ENCODE results near the gene DCTN5. TPM values are rescaled to one million over a fixed set of nuclear protein-coding genes. Genes with fewer than 3 reads are reported as not detected.
"Not testable (repeated sequence)": the region's sequence is repeated elsewhere in the genome, so short reads cannot be mapped to it uniquely, and the experiment has no call there.

The DCTN5 gene
- total RNA-seq, 1 donor from 2014 or later, result 102 TPM

- intact Hi-C loops (cut with micrococcal nuclease), result no loop called here
- H3K4me1 Mint-ChIP-seq (ENCODE audit: low read depth), result peaks cover 11% of the 10 kb centered on the region
- no peak for DNase-seq (ENCODE audit: low spot score)
- no peak overlapping the region for H3K4me3 Mint-ChIP-seq
- no peak overlapping the region for H3K27ac Mint-ChIP-seq
- no peaks in the 10 kb centered on the region for H3K9me3 Mint-ChIP-seq
- H3K27me3 Mint-ChIP-seq (ENCODE audit: insufficient read depth), result no peaks in the 10 kb centered on the region
- peaks cover 22% of the 10 kb centered on the region for H3K36me3 Mint-ChIP-seq (ENCODE audit: low read depth)
These were observed 11.8 kb upstream of the DCTN5 start for GRCh38 chr16:23629516-23629915.

DNA sequence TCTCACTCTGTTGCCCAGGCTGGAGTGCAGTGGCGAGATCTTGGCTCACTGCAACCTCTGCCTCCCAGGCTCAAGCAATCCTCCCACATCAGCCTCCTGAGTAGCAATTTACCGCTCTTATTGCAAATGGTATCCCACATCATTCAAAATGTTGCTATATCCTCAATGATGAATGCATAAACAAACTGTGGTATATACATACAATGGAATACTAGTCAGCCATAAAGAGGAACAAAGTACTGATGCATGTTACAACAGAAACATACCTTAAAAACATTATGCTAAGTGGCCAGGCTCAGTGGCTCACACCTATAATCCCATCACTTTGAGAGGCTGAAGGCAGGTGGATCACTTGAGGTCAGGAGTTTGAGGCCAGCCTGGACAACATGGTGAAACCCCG lies 9.4 kb upstream of the DCTN5 start:
- H3K27me3 Mint-ChIP-seq (ENCODE audit: insufficient read depth); H3K27ac Mint-ChIP-seq; intact Hi-C loops (cut with micrococcal nuclease); H3K9me3 Mint-ChIP-seq; DNase-seq (ENCODE audit: low spot score); H3K4me3 Mint-ChIP-seq: not testable (repeated sequence)
- Mint-ChIP-seq H3K4me1 (ENCODE audit: low read depth) (peaks cover 16% of the 10 kb centered on the region), H3K36me3 (ENCODE audit: low read depth) (peaks cover 26% of the 10 kb centered on the region)

- H3K9me3 Mint-ChIP-seq, result no peaks in the 10 kb centered on the region
- intact Hi-C loops (cut with micrococcal nuclease), result no loop called here
- no peak for DNase-seq (ENCODE audit: low spot score)
- H3K36me3 Mint-ChIP-seq (ENCODE audit: low read depth), result peaks cover 25% of the 10 kb centered on the region
- no peak overlapping the region for H3K4me3 Mint-ChIP-seq
- H3K27me3 Mint-ChIP-seq (ENCODE audit: insufficient read depth), result no peaks in the 10 kb centered on the region
- no peak overlapping the region for H3K27ac Mint-ChIP-seq
- H3K4me1 Mint-ChIP-seq (ENCODE audit: low read depth), result peaks cover 12% of the 10 kb centered on the region
These were observed 6.7 kb upstream of the DCTN5 start for GRCh38 chr16:23634461-23635036.

DNA sequence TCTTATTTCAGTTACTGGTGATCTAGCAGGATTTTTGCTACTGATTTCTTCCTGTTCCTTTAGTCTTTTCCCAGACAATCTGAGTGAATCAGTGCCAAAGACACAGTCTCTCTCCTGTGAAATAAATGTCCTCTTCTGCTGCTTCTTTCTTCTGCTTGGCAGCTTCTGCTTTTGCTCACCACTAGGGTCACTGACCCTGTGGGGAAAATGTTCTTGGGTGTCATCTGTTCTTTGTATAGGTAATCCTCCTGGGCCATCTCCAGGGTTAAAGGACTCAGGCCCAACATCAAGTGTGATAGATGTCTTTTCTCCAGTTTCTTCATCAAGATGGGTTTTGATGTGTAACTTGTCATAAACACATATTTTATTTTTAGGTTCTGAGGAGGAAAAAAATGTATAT lies 5.3 kb upstream of the DCTN5 start:
- H3K36me3 Mint-ChIP-seq (ENCODE audit: low read depth), result peaks cover 24% of the 10 kb centered on the region
- H3K9me3 Mint-ChIP-seq, result no peaks in the 10 kb centered on the region
- peaks cover 16% of the 10 kb centered on the region for H3K4me1 Mint-ChIP-seq (ENCODE audit: low read depth)
- no peak overlapping the region for H3K4me3 Mint-ChIP-seq
- no peak overlapping the region for H3K27ac Mint-ChIP-seq
- no peak for DNase-seq (ENCODE audit: low spot score)
- no peaks in the 10 kb centered on the region for H3K27me3 Mint-ChIP-seq (ENCODE audit: insufficient read depth)
- intact Hi-C loops (cut with micrococcal nuclease), result no loop called here

- Mint-ChIP-seq H3K4me3 (peak overlapping the region; percentile 98), H3K27me3 (ENCODE audit: insufficient read depth) (no peaks in the 10 kb centered on the region), H3K36me3 (ENCODE audit: low read depth) (peaks cover 27% of the 10 kb centered on the region), H3K27ac (peak overlapping the region; percentile 97), H3K9me3 (no peaks in the 10 kb centered on the region), H3K4me1 (ENCODE audit: low read depth) (peaks cover 31% of the 10 kb centered on the region)
- intact Hi-C loops (cut with micrococcal nuclease), result loop anchor here (2.0 kb wide), 1 partner anchor 136 kb away; no protein-coding TSS in a partner anchor
- DNase-seq (ENCODE audit: low spot score), result no peak
These were observed 693 bp upstream of the DCTN5 start for GRCh38 chr16:23640615-23640930.

DNA sequence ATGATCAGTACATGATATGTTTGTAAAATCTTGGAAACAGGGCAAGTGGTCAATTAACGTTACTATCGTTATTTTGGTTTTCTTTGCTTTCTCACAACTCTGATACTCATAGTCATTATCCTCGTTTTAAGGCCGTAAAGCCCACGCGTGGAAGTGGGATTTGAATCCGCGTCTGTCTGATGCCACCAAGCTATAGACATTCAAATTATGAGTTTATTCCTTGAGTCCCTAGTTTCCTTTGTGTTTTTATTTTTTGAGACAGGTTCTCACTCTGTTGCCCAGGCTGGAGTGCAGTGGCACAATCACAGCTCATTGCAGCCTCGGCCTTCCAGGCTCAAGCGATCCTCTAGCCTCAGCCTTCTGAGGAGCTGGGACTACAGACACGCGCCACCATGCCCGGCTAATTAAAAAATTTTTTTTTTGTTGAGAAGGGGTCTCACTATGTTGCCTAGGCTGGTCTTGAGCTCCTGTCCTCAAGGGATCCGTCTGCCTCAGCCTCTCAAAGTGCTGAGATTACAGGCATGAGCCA lies 1.0 kb downstream of the DCTN5 start:
- Mint-ChIP-seq H3K4me3 (peak overlapping the region; percentile 98), H3K9me3 (no peaks in the 10 kb centered on the region), H3K4me1 (ENCODE audit: low read depth) (peaks cover 36% of the 10 kb centered on the region), H3K36me3 (ENCODE audit: low read depth) (peaks cover 36% of the 10 kb centered on the region), H3K27me3 (ENCODE audit: insufficient read depth) (no peaks in the 10 kb centered on the region), H3K27ac (peak overlapping the region; percentile 97)
- DNase-seq (ENCODE audit: low spot score), result no peak
- intact Hi-C loops (cut with micrococcal nuclease), result no loop called here

DNA sequence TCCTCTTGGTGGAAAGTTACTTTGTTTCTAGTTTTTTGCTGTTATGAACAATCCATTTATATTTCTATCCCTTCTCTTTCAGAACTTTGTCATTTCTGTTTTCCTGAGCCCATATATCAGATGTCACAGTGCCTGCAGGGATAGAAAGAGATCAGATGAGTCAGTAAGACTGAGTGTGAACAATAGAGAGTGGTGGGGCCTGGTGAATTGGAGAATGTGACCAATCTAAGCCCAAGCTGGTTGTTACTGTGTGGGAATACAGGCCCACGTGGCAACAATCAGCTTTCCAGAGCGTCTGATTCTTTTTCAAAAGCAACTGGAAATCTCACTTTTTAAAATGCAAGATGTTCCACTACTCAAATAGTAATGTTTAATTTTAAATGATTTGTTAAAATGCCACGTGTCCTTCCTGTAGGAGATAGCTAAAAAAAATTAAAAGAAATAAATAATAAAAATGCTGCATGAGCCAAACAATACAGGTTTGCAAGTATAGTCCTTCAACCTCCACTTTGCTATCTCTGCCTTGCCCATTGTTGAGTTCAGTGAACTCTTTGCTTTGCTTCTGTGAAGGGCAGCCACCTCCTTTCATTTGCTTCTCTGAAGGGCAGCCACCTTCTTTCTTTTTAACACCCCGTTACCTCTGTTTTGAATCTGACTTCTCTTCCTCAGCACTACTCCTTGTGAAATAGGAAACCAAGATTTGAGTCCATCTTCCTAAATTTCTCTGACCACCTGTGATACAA lies 9.6 kb downstream of the DCTN5 start:
- Mint-ChIP-seq H3K27me3 (ENCODE audit: insufficient read depth) (no peaks in the 10 kb centered on the region), H3K4me1 (ENCODE audit: low read depth) (peaks cover 47% of the 10 kb centered on the region), H3K36me3 (ENCODE audit: low read depth) (peaks cover 57% of the 10 kb centered on the region), H3K4me3 (no peak overlapping the region), H3K9me3 (no peaks in the 10 kb centered on the region), H3K27ac (peak overlapping the region; percentile 61)
- intact Hi-C loops (cut with micrococcal nuclease), result loop anchor here (1.0 kb wide), 2 partner anchors 10 to 19 kb away; partner anchors contain the start of genes DCTN5 and PALB2
- no peak for DNase-seq (ENCODE audit: low spot score)

- peaks cover 51% of the 10 kb centered on the region for H3K36me3 Mint-ChIP-seq (ENCODE audit: low read depth)
- peak overlapping the region; percentile 79 for H3K27ac Mint-ChIP-seq
- intact Hi-C loops (cut with micrococcal nuclease), result no loop called here
These were observed 10.7 kb downstream of the DCTN5 start for GRCh38 chr16:23651943-23652468.

DNA sequence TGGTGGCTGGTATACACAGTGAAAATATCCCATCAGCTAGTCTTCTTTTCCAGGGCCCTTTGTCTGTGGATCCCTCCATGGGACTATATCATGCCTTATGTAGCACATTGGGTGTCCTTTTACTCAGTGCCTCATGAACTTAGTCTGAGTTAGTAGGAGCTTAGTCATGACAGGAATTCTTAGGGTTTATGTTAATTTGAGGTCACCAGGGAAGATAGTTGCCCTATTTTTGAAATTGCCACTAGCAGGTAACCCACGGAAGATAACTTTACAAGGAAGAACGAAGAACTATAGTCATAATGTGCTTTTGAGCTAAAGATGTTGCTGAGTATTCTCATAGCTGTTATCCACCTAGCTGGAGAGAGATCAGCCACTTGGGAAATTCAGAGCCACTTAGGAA lies 22.7 kb downstream of the DCTN5 start:
- DNase-seq (ENCODE audit: low spot score), result no peak
- no peak overlapping the region for H3K4me3 Mint-ChIP-seq
- peaks cover 31% of the 10 kb centered on the region for H3K4me1 Mint-ChIP-seq (ENCODE audit: low read depth)
- H3K36me3 Mint-ChIP-seq (ENCODE audit: low read depth), result peaks cover 90% of the 10 kb centered on the region
- no peaks in the 10 kb centered on the region for H3K9me3 Mint-ChIP-seq
- peak overlapping the region; percentile 50 for H3K27ac Mint-ChIP-seq
- intact Hi-C loops (cut with micrococcal nuclease), result no loop called here
- H3K27me3 Mint-ChIP-seq (ENCODE audit: insufficient read depth), result no peaks in the 10 kb centered on the region

More at GRCh38 chr16:23651943-23652468, 10.7 kb downstream of the DCTN5 start:
- Mint-ChIP-seq H3K9me3 (no peaks in the 10 kb centered on the region), H3K4me3 (no peak overlapping the region), H3K27me3 (ENCODE audit: insufficient read depth) (no peaks in the 10 kb centered on the region), H3K4me1 (ENCODE audit: low read depth) (peaks cover 43% of the 10 kb centered on the region)
- no peak for DNase-seq (ENCODE audit: low spot score)

DNA sequence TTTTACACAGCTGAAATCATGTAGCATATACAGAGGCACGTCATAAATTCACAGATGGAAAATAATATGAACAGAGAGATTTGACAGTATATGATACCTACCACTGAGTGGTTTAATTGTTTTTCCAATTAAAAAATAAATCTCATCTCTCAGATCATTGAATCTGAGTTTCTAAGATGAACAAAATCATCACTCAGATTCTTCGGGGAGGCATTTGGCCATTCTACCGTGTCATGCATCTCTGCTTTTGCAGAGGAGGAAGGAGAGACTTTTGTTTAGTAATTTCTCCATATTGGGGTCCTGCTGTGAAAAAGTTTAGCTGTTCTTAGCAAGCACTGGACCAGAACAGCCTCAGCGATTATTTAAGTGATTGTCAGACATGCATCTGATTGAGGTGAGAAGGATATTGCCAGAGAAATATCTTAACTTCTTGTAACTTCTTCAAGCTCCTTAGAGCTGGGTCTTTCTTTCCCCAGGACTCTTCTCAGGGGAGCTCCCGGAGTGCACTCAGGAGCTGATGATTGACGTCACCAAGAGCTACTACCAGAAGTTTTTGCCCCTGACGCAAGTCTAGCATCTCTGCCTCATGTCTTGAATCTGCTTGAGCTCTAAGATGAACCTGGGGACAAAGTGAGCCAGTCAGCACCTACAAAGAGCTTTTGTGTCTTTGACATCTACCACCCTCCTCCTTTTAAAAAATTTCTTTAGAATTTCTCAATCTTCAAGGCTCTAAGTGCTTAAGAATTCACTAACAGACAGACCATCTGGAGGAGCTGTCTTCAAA lies 25.5 kb downstream of the DCTN5 start:
- Mint-ChIP-seq H3K36me3 (ENCODE audit: low read depth) (peaks cover 89% of the 10 kb centered on the region), H3K27me3 (ENCODE audit: insufficient read depth) (no peaks in the 10 kb centered on the region), H3K4me1 (ENCODE audit: low read depth) (peaks cover 42% of the 10 kb centered on the region), H3K9me3 (no peaks in the 10 kb centered on the region), H3K4me3 (no peak overlapping the region), H3K27ac (no peak overlapping the region)
- no peak for DNase-seq (ENCODE audit: low spot score)
- intact Hi-C loops (cut with micrococcal nuclease), result no loop called here

DNA sequence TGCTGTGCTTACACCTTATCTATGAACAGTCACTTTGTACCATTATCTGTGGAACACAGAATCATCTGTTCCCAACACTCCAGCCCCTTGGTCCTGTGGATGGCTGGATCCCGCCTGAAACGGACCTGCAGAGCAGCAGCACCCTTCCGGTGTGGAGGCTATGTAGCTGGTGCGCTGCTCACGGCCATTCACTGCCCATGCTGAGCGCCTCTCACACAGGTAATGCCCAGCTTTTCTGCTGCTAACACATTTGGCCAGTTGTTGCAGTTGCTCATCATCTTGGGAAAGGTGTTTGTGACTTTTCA lies 26.0 kb downstream of the DCTN5 start:
- H3K36me3 Mint-ChIP-seq (ENCODE audit: low read depth), result peaks cover 91% of the 10 kb centered on the region
- intact Hi-C loops (cut with micrococcal nuclease), result no loop called here

DNA sequence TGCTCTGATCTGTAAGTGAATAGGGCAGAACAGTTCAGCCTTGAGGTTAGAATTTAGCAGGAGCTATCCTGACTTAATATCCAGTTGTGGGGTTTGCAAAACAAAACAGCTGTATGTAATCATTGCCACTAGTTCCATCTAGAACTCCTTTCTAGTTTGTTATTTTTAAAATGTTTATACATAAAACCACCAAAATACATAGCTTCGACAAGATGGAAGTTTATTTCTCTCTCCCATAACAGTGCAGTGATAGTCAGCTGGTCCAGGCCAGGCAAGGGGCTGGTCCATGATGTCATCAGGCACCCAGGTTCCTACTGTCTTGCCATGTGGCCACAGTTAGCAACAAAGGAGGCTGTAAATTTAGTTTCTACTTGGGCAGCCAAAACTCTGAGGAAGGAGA lies 27.0 kb downstream of the DCTN5 start:
- DNase-seq (ENCODE audit: low spot score), result no peak
- Mint-ChIP-seq H3K27me3 (ENCODE audit: insufficient read depth) (no peaks in the 10 kb centered on the region), H3K4me3 (no peak overlapping the region), H3K27ac (no peak overlapping the region), H3K36me3 (ENCODE audit: low read depth) (peaks cover 84% of the 10 kb centered on the region), H3K4me1 (ENCODE audit: low read depth) (peaks cover 42% of the 10 kb centered on the region), H3K9me3 (no peaks in the 10 kb centered on the region)
- intact Hi-C loops (cut with micrococcal nuclease), result no loop called here

More for the DNA sequence above, 26.0 kb downstream of the DCTN5 start:
- Mint-ChIP-seq H3K27me3 (ENCODE audit: insufficient read depth) (no peaks in the 10 kb centered on the region), H3K27ac (no peak overlapping the region), H3K4me1 (ENCODE audit: low read depth) (peaks cover 42% of the 10 kb centered on the region), H3K4me3 (no peak overlapping the region), H3K9me3 (no peaks in the 10 kb centered on the region)
- DNase-seq (ENCODE audit: low spot score), result no peak

GRCh38 chr16:23668873-23669272 lies 27.6 kb downstream of the DCTN5 start:
- H3K27me3 Mint-ChIP-seq (ENCODE audit: insufficient read depth), result no peaks in the 10 kb centered on the region
- H3K36me3 Mint-ChIP-seq (ENCODE audit: low read depth), result peaks cover 80% of the 10 kb centered on the region
- H3K27ac Mint-ChIP-seq, result no peak overlapping the region
- H3K4me3 Mint-ChIP-seq, result no peak overlapping the region
- intact Hi-C loops (cut with micrococcal nuclease), result no loop called here
- no peaks in the 10 kb centered on the region for H3K9me3 Mint-ChIP-seq
- DNase-seq (ENCODE audit: low spot score), result no peak
- peaks cover 38% of the 10 kb centered on the region for H3K4me1 Mint-ChIP-seq (ENCODE audit: low read depth)
